Body of pancreas (tissue), 4 donors: ENCODE data around the gene C9orf72.

ENCODE experiments used
- POLR2A ChIP-seq, 3 donors: fragments of 450-650 bp; IDR thresholded peaks; one replicate each; pipeline ENCODE4 v1.6.1; 2016; ENCODE audit warnings: antibody characterized with exemption in 3 of 3, mild to moderate bottlenecking in 2 of 3
- TF ChIP-seq, protein P1 (sequence below), 7 experiments: fragments of 450-650 bp in 4 of 7; fragments of 200-600 bp in 3 of 7; sonication (generic) in 3 of 7; IDR thresholded peaks; one replicate each; pipeline ENCODE4 v1.5.1; 2016 to 2019; ENCODE audit warnings: antibody characterized with exemption in 7 of 7

GRCh38 chr9:27518809-27519208 lies 54.5 kb downstream of the C9orf72 start:
- TF ChIP-seq, protein P1, sequence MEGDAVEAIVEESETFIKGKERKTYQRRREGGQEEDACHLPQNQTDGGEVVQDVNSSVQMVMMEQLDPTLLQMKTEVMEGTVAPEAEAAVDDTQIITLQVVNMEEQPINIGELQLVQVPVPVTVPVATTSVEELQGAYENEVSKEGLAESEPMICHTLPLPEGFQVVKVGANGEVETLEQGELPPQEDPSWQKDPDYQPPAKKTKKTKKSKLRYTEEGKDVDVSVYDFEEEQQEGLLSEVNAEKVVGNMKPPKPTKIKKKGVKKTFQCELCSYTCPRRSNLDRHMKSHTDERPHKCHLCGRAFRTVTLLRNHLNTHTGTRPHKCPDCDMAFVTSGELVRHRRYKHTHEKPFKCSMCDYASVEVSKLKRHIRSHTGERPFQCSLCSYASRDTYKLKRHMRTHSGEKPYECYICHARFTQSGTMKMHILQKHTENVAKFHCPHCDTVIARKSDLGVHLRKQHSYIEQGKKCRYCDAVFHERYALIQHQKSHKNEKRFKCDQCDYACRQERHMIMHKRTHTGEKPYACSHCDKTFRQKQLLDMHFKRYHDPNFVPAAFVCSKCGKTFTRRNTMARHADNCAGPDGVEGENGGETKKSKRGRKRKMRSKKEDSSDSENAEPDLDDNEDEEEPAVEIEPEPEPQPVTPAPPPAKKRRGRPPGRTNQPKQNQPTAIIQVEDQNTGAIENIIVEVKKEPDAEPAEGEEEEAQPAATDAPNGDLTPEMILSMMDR (IDR thresholded peaks at IDR 0.05): no peak
- no peak for TF ChIP-seq POLR2A (IDR thresholded peaks at IDR 0.05)
